Astrocyte of the cerebellum (primary cell): ENCODE measurements around the gene CDC14A.
"Not testable (repeated sequence)": the region's sequence is repeated elsewhere in the genome, so short reads cannot be mapped to it uniquely, and the experiment has no call there.

Experiments used
- DNase-seq: peaks from one replicate; pipeline ENCODE4 v3.0.0-alpha.2; 2011; ENCODE audit warnings: low read depth
- H3K4me3 ChIP-seq: 2 replicates; pipeline ENCODE4 v1.5.1; 2011; ENCODE audit warnings: mild to moderate bottlenecking, low read depth, low read length, moderate library complexity
- CTCF ChIP-seq: IDR thresholded peaks from 2 replicates; pipeline ENCODE4 v1.5.1; 2012; ENCODE audit warnings: low read length, low read depth, moderate library complexity, mild to moderate bottlenecking; ENCODE audit errors: missing control alignments
- in situ Hi-C: cut with HindIII; loops from 2 replicates; pipeline ENCODE4 v1.10.0; 2017; ENCODE audit warnings: low sequenced_read_pairs

CDC14A gene

GRCh38 chr1:100400404-100400803 lies 48.1 kb downstream of the CDC14A start:
- H3K4me3 ChIP-seq: no peak overlapping the region

GRCh38 chr1:100404821-100405220 lies 52.5 kb downstream of the CDC14A start:
- DNase-seq: no peak
- no peak for TF ChIP-seq CTCF
- in situ Hi-C loops: no loop called here
- H3K4me3 ChIP-seq: no peak overlapping the region

More at GRCh38 chr1:100400404-100400803, 48.1 kb downstream of the CDC14A start:
- no peak for DNase-seq
- in situ Hi-C loops: no loop called here
- TF ChIP-seq CTCF: no peak

GRCh38 chr1:100405902-100406301 lies 53.6 kb downstream of the CDC14A start:
- DNase-seq, H3K4me3 ChIP-seq, in situ Hi-C loops: not testable (repeated sequence)

- H3K4me3 ChIP-seq, in situ Hi-C loops, DNase-seq: not testable (repeated sequence)
Measured at GRCh38 chr1:100407390-100407789, 55.1 kb downstream of the CDC14A start.

- no peak overlapping the region for H3K4me3 ChIP-seq
- in situ Hi-C loops: no loop called here
- DNase-seq: no peak
- TF ChIP-seq CTCF: no peak
Measured at GRCh38 chr1:100411019-100411418, 58.7 kb downstream of the CDC14A start.

GRCh38 chr1:100411574-100411973 lies 59.3 kb downstream of the CDC14A start:
- TF ChIP-seq CTCF: no peak
- DNase-seq: no peak
- in situ Hi-C loops: no loop called here
- no peak overlapping the region for H3K4me3 ChIP-seq

GRCh38 chr1:100413035-100413434 lies 60.7 kb downstream of the CDC14A start:
- no peak for DNase-seq
- no peak overlapping the region for H3K4me3 ChIP-seq
- no peak for TF ChIP-seq CTCF
- in situ Hi-C loops: no loop called here
